Sigmoid colon (tissue), 4 donors: ENCODE data around the gene WWTR1.

Experiments used
- CTCF ChIP-seq, 4 experiments: fragments of 450-650 bp in 3 of 4; fragments of 200-600 bp in 1 of 4; IDR thresholded peaks; one replicate each; pipeline ENCODE4 v1.5.1; 2016 to 2019; ENCODE audit warnings: antibody characterized with exemption in 4 of 4, mild to moderate bottlenecking in 3 of 4, moderate library complexity in 2 of 4
- EP300 ChIP-seq, 4 donors: sonication (generic); formaldehyde crosslinking; IDR thresholded peaks; one replicate each; pipeline ENCODE4 v1.6.1; 2017; ENCODE audit warnings: antibody characterized with exemption in 4 of 4
- POLR2AphosphoS5 ChIP-seq, 4 donors: sonication (generic); formaldehyde crosslinking; IDR thresholded peaks; one replicate each; pipeline ENCODE4 v1.6.1; 2017; ENCODE audit warnings: antibody characterized with exemption in 4 of 4

- no peak for TF ChIP-seq CTCF (IDR thresholded peaks at IDR 0.05)
- no peak for TF ChIP-seq POLR2AphosphoS5 (IDR thresholded peaks at IDR 0.05)
- no peak for TF ChIP-seq EP300 (IDR thresholded peaks at IDR 0.05)
Measured at GRCh38 chr3:149596134-149596770, 61.6 kb downstream of the WWTR1 start.
